CD4-positive, alpha-beta T cell treated with Interferon alpha-2 for 1 hour (primary cell): ENCODE measurements around the gene IL20RA.
"Not testable (repeated sequence)": the region's sequence is repeated elsewhere in the genome, so short reads cannot be mapped to it uniquely, and the experiment has no call there.

Experiments used
- DNase-seq, 2 donors: peaks; one replicate each; pipeline ENCODE4 v3.0.0-alpha.2; 2020 to 2022

IL20RA gene

DNA sequence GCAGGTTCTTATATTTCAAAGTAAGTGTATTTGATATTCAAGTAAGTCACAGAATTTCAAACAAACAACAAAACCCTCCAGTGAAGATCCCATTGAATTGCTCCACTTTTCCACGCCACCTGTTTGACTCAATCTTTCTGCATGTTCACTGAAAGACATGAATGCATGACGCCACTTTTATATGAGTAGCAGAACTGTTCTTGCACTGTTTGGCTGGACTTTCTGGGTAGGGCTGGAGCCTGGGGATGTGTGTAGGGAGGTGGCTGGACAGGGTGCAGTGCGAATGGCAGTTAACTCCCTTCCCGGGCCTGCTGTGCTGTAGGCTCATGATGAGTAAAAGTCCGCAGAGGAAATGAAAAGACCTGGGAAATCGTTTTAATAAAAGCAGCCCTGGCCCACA, 39.7 kb downstream of the IL20RA start:
- no peak for DNase-seq

DNA sequence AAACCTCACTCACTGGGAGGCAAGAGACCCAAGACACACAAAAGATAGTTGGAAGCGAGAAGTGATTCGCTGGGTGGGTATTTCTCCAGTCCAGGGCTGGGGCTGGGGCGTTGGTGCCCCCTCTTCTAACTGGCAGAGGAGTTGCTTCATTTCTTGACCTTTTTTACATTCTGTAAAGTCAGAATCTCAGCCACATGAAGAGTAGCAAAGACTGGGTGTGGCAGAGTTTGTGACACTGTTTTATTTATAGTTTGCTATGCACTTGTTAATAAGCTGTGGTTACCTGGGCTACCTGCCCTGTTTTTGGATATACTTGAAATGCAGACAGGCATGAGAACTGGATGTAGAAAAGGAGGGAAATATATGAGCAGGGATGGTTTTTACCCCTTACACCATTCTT, 42.3 kb downstream of the IL20RA start:
- no peak for DNase-seq

DNA sequence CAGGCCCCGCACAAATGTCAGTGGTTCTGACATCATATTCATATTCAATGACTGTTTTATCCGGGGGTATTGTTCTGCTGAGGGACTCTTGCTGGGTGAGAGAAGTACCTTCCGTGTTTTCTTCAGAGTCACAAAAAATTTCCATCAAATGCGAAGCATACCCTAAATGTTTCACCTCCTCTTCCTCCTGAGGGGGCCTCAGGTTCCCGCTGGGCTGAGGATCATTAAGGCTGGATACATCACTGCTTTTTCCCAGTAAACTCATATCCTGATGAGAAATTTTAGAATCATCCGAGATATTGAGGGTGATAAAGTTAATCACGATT, 42.8 kb downstream of the IL20RA start:
- DNase-seq, result no peak

DNA sequence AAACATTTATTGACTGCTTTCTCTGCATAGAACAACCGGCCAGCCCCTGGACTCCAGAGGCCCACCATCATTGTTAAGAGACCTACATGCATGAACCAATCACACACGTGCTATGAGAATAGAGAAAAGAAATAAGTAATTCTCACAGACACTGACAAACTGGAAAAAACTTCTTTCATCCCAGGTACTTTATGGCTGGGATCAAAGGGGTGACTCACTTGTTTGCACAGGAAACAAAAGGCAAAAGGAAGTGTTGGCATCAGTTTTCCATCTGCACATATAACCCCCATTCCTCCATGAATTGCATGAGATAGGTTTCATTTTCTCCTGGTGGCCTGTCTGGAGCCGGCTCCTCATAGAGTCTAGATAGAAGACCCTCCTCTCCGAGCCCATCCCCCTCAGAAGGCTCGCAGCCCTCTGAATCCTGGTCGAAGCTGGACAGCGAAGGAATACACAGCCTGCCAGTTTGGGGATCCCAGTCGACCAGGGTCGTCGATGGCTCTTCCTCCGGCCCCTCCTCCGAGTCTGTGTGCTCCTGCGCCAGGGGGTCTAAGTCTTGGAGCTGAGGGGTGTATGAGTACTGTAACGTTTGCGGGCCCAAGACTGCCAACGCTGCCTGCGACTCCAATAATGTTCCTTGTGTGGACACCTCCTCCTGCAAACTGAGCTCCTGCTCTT, 43.3 kb downstream of the IL20RA start:
- DNase-seq, result no peak

DNA sequence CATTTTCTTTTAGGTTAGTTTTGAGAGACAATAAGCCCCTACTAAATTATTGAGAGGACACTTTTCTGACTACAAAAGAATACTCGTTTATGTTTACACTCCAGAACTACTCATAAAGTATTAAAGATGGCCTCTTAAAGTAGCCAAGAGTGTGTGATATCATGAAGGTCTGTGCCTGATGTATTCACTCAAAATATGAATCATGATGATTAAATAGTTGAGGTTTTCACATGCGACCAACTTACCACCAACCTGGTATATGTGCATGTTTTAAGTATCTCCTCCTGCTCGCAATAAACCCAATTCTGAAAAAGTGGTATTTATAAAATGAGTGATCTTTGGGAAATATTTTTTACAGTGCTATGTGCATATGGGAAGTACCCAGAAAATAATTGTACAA, 43.9 kb downstream of the IL20RA start:
- no peak for DNase-seq

DNA sequence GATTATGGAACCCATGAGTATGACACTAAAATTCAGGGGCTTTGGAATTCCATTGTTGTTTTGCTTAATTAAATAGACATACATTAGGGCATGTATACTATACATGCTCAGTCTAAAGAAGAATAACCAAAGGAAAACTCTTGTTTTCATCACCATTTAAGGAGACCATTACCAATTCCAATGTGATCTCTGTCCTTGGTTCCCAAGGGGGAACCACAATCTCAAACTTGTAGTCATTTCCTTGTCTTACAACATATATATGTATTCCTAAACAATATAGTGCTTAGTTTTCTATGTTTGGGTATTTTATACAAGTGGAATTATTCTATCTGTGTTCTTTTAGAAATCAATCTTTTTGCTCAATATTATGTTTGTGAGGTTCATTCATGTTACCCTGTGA, 49.2 kb downstream of the IL20RA start:
- DNase-seq, result no peak

DNA sequence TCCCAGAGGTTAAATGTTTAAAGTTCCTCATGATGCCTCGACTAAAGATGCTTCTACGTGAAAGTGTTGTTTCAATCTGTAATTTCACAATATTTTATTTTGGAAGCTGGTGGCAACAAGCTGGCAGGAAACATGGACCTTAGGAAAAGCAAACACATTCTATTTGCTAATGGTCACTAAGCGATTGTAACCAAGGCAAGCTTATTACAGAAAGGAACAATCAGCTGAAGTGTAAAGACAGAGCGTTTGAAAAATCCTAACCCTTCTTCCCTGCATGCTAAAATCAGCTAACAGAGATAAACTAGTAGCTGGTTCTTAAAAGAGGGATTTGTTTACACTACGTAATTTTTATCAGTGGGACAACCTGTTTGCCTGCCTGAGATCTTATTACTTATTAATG, 50.0 kb downstream of the IL20RA start:
- DNase-seq, result no peak

DNA sequence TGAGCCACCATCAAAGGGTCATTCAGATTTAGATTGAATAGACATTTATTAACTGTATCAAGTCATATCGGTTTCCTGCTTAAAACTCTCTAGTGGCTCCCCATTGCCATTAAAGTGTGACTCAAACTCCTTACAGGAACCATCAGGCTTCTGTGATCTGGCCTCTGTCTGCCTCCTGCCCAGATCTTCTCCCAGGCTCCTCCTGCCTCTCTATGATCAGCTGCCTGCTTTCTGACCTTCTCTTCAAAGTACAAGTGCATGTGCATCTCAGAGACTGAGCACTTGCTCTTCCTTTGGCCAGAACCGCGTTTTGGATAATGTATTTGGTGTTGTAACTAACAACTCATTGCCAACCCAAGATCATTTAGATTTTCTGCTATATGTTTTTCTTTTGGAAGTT, 52.7 kb downstream of the IL20RA start:
- no peak for DNase-seq

DNA sequence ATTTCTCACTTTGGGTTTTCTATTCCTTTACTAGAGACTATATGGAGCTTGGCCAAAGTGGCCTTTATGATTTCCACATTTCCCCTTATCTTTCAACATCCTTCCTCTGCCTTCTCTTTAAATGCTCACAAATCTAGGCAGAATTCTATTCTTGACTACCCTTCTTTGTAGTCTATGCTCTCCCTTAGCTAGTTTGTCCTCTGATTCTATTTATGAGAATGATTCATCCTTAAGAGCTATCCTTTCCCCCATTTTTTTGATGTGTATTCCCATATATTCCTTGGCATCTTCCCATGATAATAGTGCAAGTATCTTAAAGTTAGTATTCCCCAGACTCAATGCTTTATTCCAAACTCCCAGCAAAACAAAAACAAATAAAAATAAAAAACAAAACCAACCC, 53.1 kb downstream of the IL20RA start:
- DNase-seq, result no peak

DNA sequence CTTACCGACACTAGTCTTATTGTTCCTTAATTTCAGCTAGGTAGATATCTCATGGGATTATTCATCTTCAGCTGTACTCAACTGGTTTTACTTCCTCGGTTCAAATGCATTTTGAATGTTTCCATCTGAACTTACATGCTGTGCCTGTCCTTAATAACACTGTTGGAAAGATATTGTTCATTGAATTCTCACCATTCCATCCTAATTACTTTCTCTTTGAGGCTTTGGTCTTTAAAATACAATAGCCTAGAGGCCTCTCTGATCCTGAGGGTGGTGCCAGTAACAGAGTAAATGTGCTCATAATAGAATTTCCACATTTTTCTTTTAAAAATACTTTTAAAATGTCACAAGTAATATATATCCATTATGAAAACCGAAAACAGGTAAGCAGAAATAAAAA, 54.0 kb downstream of the IL20RA start:
- no peak for DNase-seq

DNA sequence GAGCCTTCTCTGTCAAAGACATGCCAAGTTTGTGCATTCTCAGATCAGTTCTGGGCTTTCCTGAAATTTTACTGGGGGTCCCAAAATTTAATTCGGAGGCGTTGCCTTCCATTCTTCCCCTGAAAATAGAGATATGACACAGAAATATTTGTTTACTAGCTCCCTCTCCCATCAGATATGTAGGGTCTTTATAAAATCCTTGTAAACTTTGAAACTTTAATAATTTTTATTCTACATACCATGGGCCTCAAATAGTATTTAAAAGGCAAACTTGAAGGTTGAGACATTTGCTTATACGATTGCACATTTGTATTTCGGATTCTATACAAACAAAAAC, 54.6 kb downstream of the IL20RA start:
- DNase-seq, result no peak

DNA sequence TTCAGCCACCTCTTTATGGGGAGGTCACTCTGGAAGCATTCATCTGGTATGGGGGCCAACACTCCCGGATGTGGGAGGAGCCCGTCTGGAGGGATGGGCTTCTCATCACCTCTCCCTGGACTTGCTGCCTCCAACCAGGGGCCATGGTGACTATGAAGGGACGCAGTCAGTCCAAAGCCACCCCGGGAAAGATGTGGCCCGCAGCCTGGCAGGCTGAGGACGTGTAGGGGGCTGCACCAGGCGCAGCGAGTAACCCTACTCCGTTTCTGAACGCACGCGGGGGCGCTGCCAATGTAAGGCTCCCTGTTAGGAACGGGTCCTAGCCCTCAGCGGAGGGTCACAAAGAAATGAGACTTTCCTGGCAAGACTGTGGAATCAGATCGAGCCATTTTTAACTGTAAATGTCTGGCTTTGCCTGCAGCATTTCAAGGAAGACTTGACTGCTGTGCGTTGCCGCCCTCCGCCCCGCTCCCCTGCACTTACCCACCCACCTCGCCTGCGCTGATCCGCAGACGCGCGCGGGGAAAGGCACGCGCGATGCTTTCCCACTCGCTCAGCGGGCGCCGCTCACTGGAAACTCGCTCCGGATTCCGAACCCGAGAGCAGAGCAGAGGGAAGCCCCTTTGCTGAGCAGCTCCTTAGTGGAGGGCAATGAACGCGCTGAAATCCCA, 55.1 kb downstream of the IL20RA start:
- no peak for DNase-seq

DNA sequence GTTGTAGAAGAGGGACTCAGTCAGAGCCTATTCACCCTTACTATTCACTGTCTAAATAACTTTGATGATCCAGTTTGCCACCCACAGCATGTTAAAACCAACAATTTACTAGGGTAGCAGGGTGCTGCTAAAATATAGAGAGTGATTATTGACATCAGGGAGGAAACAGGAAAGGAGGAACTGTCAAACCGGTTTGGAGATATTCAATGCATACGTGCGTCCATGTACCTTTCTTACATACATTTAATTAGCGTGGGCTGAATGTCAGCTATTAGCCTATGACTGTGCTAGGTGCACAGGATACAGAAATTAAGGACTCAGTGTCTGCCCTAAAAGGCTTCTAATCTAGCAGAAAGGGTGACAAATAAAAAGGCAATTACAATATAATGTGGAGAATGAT, 57.2 kb downstream of the IL20RA start:
- no peak for DNase-seq

DNA sequence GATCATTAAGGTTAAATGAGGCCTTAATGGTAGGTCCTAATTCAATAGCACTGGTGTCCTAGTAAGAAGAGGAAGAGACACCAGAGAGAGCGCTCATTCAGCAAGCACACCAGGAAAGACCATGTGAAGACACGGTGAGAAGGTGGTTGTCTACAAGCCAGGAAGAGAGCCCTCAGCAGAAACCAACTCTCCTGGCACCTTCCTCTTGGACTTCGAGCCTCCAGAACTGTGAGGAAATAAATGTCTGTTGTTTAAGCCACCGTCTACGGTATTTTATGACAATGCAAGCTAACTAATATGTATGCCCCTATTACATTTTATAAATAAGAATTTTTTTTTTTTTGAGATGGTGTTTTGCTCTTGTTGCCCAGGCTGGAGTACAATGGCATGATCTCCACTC, 59.3 kb downstream of the IL20RA start:
- no peak for DNase-seq

DNA sequence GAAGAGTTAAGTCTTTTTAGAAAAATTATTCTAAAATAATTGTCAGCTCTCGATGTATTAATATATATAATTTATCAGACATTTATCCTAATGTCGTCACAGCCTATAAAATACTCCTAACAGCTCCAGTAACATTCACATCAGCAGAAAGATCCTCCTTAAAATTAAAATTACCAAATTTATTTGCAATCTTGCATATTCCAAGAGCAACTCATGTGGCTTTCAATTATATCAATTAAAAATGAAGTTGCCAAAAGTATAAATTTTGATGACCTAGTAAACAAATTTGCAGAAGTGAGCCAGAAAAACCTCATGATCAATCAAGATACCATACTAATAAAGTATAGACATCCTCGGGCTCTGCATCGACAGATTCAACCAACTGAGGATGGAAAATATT, 60.2 kb downstream of the IL20RA start:
- no peak for DNase-seq

DNA sequence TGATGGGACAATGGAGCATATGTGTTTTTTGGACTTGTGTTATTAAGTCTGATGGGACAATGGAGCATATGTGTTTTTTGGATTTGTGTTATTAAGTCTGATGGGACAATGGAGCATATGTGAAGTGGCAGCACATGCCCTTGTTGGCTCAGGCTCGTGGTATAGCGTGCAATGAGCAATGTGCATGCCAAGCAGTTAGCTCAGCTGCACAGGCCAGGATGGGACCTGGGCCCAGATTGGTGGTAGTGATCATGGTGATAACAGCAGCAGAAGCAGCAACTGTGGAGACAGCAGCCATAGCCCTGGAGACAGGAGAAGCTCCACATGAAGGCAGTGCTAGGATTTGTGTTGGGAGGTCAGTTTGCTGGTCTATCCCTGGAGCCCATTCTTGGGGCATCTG, 61.1 kb downstream of the IL20RA start:
- DNase-seq, result no peak

DNA sequence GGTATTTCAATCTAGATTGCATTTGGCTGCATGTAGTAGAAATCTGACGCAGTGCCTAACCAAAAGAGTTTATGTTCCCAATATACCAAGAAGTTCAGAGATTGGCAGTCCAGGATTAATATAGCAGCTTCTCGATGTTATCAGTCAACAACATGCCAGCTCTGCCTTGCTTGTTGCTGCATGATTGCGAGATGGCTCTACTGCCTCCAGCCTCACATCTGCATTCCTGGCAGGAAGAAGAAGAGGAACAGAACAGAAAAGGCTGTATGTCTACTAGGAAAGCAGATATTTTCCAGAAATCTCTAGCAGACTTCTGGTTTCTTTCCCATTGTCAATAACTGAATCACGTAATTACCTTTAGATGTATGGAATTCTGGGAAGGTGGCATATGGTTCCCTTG, 61.8 kb downstream of the IL20RA start:
- DNase-seq, result no peak

DNA sequence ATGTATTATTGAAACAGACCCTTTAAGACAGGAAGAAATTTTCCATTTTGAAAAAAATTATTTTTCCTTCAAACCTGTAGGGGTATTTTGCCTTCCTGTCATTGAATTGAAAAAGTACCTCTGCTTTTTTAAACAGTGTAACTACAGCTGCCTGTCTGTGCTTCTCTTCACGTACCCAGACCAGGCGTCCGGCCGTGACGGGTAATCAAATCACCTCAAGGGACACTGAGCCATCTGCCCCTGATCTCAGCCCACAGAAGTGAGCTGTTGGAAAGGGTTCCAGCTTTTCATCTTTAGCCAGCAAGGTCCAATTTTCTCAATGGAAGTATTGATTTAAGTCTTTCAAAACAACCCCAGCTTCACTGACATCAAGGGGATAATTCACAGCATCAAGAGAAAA, 64.7 kb downstream of the IL20RA start:
- no peak for DNase-seq

DNA sequence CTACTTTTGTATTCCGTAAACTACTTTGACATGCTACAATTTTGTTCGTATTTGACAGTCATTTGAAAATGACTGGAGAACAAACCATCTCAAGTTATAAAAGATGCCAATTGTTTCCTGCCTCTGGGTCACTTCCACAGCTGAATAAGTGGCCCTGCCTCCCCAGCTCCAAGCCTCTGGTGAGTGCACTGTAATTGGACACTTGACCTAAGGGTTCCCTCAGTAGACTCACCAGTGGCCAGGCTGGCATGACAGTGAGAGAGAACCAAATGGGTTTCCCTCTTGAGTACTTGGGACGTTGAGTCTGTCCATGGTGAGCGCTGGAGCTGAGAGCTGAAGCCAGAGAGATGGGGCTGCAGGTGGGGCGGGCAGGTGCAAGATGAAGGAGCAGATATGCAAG, 65.6 kb downstream of the IL20RA start:
- no peak for DNase-seq

DNA sequence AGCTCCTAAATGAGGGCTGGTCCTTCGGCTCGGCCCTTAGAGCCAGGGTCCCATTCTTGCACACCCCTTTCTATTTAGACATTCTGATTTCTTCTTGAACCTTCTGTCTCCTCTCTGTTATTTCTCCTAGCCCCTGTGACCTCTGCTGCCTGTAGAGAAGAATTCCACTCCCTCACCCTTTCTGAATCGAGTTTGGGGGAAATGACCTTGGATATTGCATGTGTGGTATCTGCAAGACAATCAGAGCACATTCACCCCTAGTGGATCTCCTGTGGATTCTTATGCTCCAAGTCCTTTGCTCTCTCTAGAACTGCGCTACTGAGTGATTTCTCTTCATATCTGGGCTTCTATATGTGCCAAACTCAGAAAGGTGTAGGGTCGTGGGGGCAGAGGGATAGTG, 67.7 kb downstream of the IL20RA start:
- DNase-seq, result no peak

DNA sequence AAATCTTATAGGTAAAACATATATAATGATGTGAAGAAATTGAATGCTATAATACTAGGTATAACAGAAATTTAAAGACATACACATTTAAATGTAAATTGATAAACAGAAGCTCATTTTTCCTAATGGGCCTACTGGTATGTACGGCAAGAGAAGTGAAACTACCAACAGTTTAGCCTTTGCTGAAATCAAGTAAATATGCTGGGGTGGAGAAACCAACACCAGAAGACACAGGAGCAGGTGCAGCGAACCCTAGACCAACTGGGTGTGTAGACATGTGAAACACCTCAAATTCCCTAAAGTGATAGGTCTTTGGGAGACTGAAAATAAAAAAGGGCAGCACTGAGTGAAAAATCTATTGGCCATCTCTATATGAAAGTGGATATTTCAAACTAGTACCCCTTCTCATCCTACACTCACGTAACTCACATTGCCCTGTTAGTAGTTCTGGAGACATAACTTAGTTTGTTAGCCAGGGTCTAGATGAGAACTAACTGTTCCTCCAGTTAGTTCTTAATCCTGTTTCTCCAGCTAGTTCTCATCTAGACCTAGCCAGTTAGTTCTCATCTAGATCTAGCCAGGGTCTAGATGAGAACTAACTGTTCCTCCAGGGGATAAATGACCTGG, 69.6 kb downstream of the IL20RA start:
- no peak for DNase-seq

DNA sequence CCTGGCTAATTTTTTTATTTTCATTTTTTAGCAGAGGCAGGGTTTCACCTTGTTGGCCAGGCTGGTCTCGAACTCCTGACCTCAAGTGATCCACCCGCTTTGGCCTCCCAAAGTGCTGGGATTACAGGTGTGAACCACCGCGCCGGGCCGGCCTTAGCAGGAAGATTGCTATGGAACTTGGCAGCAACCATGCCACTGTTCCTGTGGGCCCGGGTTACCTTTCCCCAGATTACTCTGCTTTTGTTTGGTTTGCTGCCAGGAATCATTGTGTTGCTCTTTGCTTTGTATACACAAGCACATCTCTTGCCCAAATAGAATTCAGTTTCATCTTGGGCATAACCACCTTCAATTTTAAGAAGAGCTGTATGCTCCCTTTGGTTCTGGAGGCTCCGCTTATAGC, 71.0 kb downstream of the IL20RA start:
- not testable (repeated sequence) for DNase-seq

DNA sequence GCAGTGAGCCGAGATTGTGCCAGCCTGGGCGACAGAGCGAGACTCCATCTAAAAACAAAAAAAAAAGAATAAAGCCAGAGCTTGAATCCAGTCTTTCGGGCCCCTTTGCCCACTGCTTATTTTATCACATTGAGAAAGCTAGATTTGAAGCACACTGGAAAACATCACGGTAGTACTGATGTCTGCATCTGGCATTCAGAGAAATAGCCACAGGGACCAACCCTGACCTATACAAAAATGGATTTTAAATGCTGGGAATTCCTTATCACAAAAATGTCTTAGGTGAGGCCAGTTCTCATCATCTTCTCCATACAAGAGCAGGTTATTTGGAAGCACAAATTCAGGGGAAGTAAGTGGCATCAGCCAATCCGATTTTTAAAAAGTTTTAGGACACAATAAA, 73.2 kb downstream of the IL20RA start:
- DNase-seq, result no peak

DNA sequence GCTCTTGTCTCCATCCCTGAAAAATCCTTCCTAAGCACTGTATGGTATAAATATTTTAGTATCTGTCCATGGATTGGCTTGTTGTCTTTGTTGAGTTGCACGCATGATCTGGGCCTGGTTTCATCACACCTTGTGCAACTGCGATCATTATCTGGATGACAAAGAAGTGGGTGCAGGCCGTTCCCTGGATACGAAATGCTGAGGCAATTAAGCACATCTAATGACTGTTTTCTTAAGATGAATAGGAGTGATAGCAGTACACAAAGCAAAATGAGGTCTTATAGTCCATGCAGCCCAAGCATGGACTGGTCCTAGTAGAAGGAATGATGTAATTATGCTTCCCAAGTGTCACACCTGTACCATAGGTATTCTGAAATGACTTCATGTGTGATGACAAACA, 74.8 kb downstream of the IL20RA start:
- no peak for DNase-seq

DNA sequence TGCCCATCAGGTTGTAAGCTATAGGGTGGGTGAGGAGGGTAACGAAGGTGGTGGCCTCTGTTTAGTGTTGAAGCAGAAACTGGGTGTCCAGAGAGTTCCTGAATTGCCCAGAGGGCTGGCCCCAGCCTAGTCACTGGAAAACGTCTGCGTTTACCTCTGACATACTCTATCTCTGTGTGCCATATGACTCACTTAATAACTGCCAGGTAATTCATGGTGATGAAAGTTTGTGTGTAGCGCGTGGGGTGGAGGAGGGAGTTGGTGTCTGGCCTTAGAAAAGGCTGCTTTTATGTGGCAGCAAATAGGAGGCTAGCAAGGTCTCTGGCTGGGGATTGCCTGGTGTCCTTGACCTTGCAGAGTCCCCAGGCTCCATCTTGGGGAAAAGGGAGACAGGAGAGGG, 75.3 kb downstream of the IL20RA start:
- DNase-seq, result no peak
